Activated T-helper 2 cell treated with anti-CD3 and anti-CD28 coated beads, Interferon-gamma antibody, Interleukin-2, Interleukin-4, amounts not matched to agents 10 μg/mL and 5 μg/mL and 100 μg/mL, durations not matched to agents 14 hours and 24 hours and 36 hours (primary cell): Measurements from ENCODE around the gene IL1R2. TPM values are rescaled to one million over a fixed set of nuclear protein-coding genes. Genes with fewer than 3 reads are reported as not detected.
"Not testable (repeated sequence)": the region's sequence is repeated elsewhere in the genome, so short reads cannot be mapped to it uniquely, and the experiment has no call there.

Experiments used
- DNase-seq: peaks from one replicate; pipeline ENCODE4 v3.0.0; 2021; ENCODE audit warnings: low spot score
- H3K27ac Mint-ChIP-seq: one replicate; pipeline ENCODE4 v1.8.0; 2021; ENCODE audit warnings: mixed read lengths
- H3K27me3 Mint-ChIP-seq: one replicate; pipeline ENCODE4 v1.8.0; 2021; ENCODE audit warnings: low read depth, mixed read lengths
- H3K36me3 Mint-ChIP-seq: one replicate; pipeline ENCODE4 v1.8.0; 2021; ENCODE audit warnings: low read depth, mixed read lengths
- H3K4me1 Mint-ChIP-seq: one replicate; pipeline ENCODE4 v1.8.0; 2021; ENCODE audit warnings: low read depth, mixed read lengths
- H3K4me3 Mint-ChIP-seq: one replicate; pipeline ENCODE4 v1.8.0; 2021; ENCODE audit warnings: low read depth, mild to moderate bottlenecking, moderate library complexity, mixed read lengths
- H3K9me3 Mint-ChIP-seq: one replicate; pipeline ENCODE4 v1.8.0; 2021; ENCODE audit warnings: mixed read lengths
- intact Hi-C: fragments of 100-400 bp; cut with micrococcal nuclease; formaldehyde crosslinking; loops from one replicate; pipeline ENCODE4 v1.15.1; 2023
- total RNA-seq: library from RNA; stranded (reverse); gene quantifications from 2 replicates; pipeline ENCODE4 v1.2.3, GENCODE V29; 2022

Gene IL1R2
- total RNA-seq, 1 donor from 2014 or later: 1.8 TPM

GRCh38 chr2:102060047-102060446 is 68.3 kb downstream of the IL1R2 start:
- no peak for DNase-seq
- H3K27ac Mint-ChIP-seq: no peak overlapping the region
- no peak overlapping the region for H3K4me3 Mint-ChIP-seq
- no peaks in the 10 kb centered on the region for H3K9me3 Mint-ChIP-seq
- peaks cover 24% of the 10 kb centered on the region for H3K4me1 Mint-ChIP-seq
- intact Hi-C loops: no loop called here
- peaks cover 2% of the 10 kb centered on the region for H3K27me3 Mint-ChIP-seq
- no peaks in the 10 kb centered on the region for H3K36me3 Mint-ChIP-seq

GRCh38 chr2:102060792-102061191 is 69.0 kb downstream of the IL1R2 start:
- H3K36me3 Mint-ChIP-seq: no peaks in the 10 kb centered on the region

GRCh38 chr2:102061286-102061699 is 69.5 kb downstream of the IL1R2 start:
- Mint-ChIP-seq H3K36me3 (no peaks in the 10 kb centered on the region), H3K9me3 (peaks cover 5% of the 10 kb centered on the region), H3K27me3 (peaks cover 3% of the 10 kb centered on the region), H3K4me3 (no peak overlapping the region), H3K4me1 (peaks cover 24% of the 10 kb centered on the region), H3K27ac (no peak overlapping the region)
- intact Hi-C loops: no loop called here
- DNase-seq: no peak

More at GRCh38 chr2:102060792-102061191, 69.0 kb downstream of the IL1R2 start:
- Mint-ChIP-seq H3K27ac (no peak overlapping the region), H3K27me3 (no peaks in the 10 kb centered on the region), H3K9me3 (no peaks in the 10 kb centered on the region), H3K4me1 (peaks cover 24% of the 10 kb centered on the region), H3K4me3 (no peak overlapping the region)
- no peak for DNase-seq
- intact Hi-C loops: no loop called here

GRCh38 chr2:102061962-102062795 is 70.4 kb downstream of the IL1R2 start:
- Mint-ChIP-seq H3K9me3 (peaks cover 7% of the 10 kb centered on the region), H3K4me1 (peaks cover 24% of the 10 kb centered on the region), H3K27me3 (peaks cover 10% of the 10 kb centered on the region), H3K4me3 (no peak overlapping the region), H3K36me3 (no peaks in the 10 kb centered on the region), H3K27ac (peak overlapping the region; percentile 81)
- DNase-seq: no peak
- intact Hi-C loops: loop anchor here (1.0 to 2.0 kb wide), 11 partner anchors 17 to 375 kb away; no protein-coding TSS in a partner anchor

- no peak for DNase-seq
- no peak overlapping the region for H3K4me3 Mint-ChIP-seq
- no peaks in the 10 kb centered on the region for H3K36me3 Mint-ChIP-seq
- H3K27ac Mint-ChIP-seq: peak overlapping the region; percentile 81
- H3K27me3 Mint-ChIP-seq: peaks cover 10% of the 10 kb centered on the region
- H3K4me1 Mint-ChIP-seq: peaks cover 24% of the 10 kb centered on the region
- H3K9me3 Mint-ChIP-seq: peaks cover 7% of the 10 kb centered on the region
- intact Hi-C loops: loop anchor here (1.0 to 2.0 kb wide), 11 partner anchors 18 to 374 kb away; no protein-coding TSS in a partner anchor
Observed at GRCh38 chr2:102062802-102063201, 71.0 kb downstream of the IL1R2 start.

GRCh38 chr2:102063487-102063911 is 71.7 kb downstream of the IL1R2 start:
- intact Hi-C loops: loop anchor here (2.0 kb wide), 5 partner anchors 19 to 171 kb away; no protein-coding TSS in a partner anchor
- Mint-ChIP-seq H3K4me3 (no peak overlapping the region), H3K4me1 (peaks cover 24% of the 10 kb centered on the region), H3K27me3 (peaks cover 10% of the 10 kb centered on the region), H3K36me3 (no peaks in the 10 kb centered on the region), H3K9me3 (peaks cover 7% of the 10 kb centered on the region), H3K27ac (peak overlapping the region; percentile 23)
- DNase-seq: no peak

GRCh38 chr2:102063941-102064678 is 72.3 kb downstream of the IL1R2 start:
- H3K27ac Mint-ChIP-seq: no peak overlapping the region
- intact Hi-C loops: loop anchor here (2.0 kb wide), 5 partner anchors 19 to 171 kb away; no protein-coding TSS in a partner anchor
- H3K4me3 Mint-ChIP-seq: no peak overlapping the region
- H3K36me3 Mint-ChIP-seq: no peaks in the 10 kb centered on the region
- no peak for DNase-seq
- peaks cover 24% of the 10 kb centered on the region for H3K4me1 Mint-ChIP-seq
- H3K27me3 Mint-ChIP-seq: peaks cover 11% of the 10 kb centered on the region
- H3K9me3 Mint-ChIP-seq: peaks cover 7% of the 10 kb centered on the region

GRCh38 chr2:102064679-102065674 is 73.2 kb downstream of the IL1R2 start:
- Mint-ChIP-seq H3K27me3 (peaks cover 11% of the 10 kb centered on the region), H3K27ac (no peak overlapping the region), H3K36me3 (no peaks in the 10 kb centered on the region), H3K9me3 (peaks cover 7% of the 10 kb centered on the region), H3K4me3 (no peak overlapping the region), H3K4me1 (peaks cover 24% of the 10 kb centered on the region)
- no peak for DNase-seq
- intact Hi-C loops: no loop called here

- Mint-ChIP-seq H3K9me3 (peaks cover 7% of the 10 kb centered on the region), H3K27ac (no peak overlapping the region), H3K4me3 (no peak overlapping the region), H3K4me1 (peaks cover 24% of the 10 kb centered on the region), H3K36me3 (no peaks in the 10 kb centered on the region), H3K27me3 (peaks cover 11% of the 10 kb centered on the region)
- intact Hi-C loops: no loop called here
- no peak for DNase-seq
Observed at GRCh38 chr2:102065675-102066252, 74.0 kb downstream of the IL1R2 start.

GRCh38 chr2:102066554-102066953 is 74.8 kb downstream of the IL1R2 start:
- peaks cover 24% of the 10 kb centered on the region for H3K4me1 Mint-ChIP-seq
- no peak overlapping the region for H3K4me3 Mint-ChIP-seq
- H3K27me3 Mint-ChIP-seq: peaks cover 11% of the 10 kb centered on the region
- DNase-seq: no peak
- H3K36me3 Mint-ChIP-seq: no peaks in the 10 kb centered on the region
- intact Hi-C loops: no loop called here
- no peak overlapping the region for H3K27ac Mint-ChIP-seq
- peaks cover 7% of the 10 kb centered on the region for H3K9me3 Mint-ChIP-seq

- H3K36me3 Mint-ChIP-seq, H3K27ac Mint-ChIP-seq, intact Hi-C loops, H3K4me3 Mint-ChIP-seq, DNase-seq, H3K9me3 Mint-ChIP-seq: not testable (repeated sequence)
- H3K4me1 Mint-ChIP-seq: peaks cover 11% of the 10 kb centered on the region
- H3K27me3 Mint-ChIP-seq: peaks cover 11% of the 10 kb centered on the region
Observed at GRCh38 chr2:102068126-102068525, 76.4 kb downstream of the IL1R2 start.
